OCI-LY7 (cell line): ENCODE measurements around the gene MIA2. TPM values are rescaled to one million over a fixed set of nuclear protein-coding genes. Genes with fewer than 3 reads are reported as not detected.

Experiments
- BruUV-seq: library from RNA; stranded (reverse); fragments of 400-500 nt; replicated peaks from 2 replicates; lab custom pipeline; 2021; lab: Mats Ljungman, UMichigan
- CTCF ChIA-PET: fragments of 300-600 bp; sonication (Branson Sonifier 250); formaldehyde crosslinking; loops from one replicate; lab custom pipeline; 2022; ENCODE audit warnings: antibody characterized with exemption; ENCODE audit not compliant: unreplicated experiment; lab: Charles Lee
- POLR2A ChIA-PET: fragments of 300-600 bp; sonication (Branson Sonifier 250); formaldehyde crosslinking; loops from one replicate; lab custom pipeline; 2022; ENCODE audit warnings: antibody characterized with exemption; lab: Charles Lee
- DNase-seq: peaks from one replicate; pipeline ENCODE4 v3.0.0-alpha.2; 2015; ENCODE audit warnings: low spot score
- H2AFZ ChIP-seq: fragments of 200-600 bp; sonication (generic), shearing (Covaris generic); 2 replicates; pipeline ENCODE4 v1.6.1; 2014; ENCODE audit warnings: mild to moderate bottlenecking, antibody characterized with exemption, low read length, moderate library complexity
- H3K27ac ChIP-seq: fragments of 200-600 bp; sonication (generic); 2 replicates; pipeline ENCODE4 v1.5.1; 2014; ENCODE audit warnings: mixed run types, low read depth, mild to moderate bottlenecking, moderate library complexity, low read length, inconsistent platforms; ENCODE audit not compliant: poor library complexity, severe bottlenecking
- H3K36me3 ChIP-seq: fragments of 200-600 bp; sonication (generic); 2 replicates; pipeline ENCODE4 v1.6.1; 2014; ENCODE audit warnings: mild to moderate bottlenecking, antibody characterized with exemption, low read length, moderate library complexity, mixed read lengths; ENCODE audit not compliant: insufficient read depth
- H3K4me1 ChIP-seq: fragments of 200-600 bp; sonication (generic); 2 replicates; pipeline ENCODE4 v1.5.1; 2014; ENCODE audit warnings: mild to moderate bottlenecking, low read length; ENCODE audit not compliant: insufficient read depth, poor library complexity, severe bottlenecking
- H3K4me2 ChIP-seq: fragments of 200-600 bp; sonication (generic); 2 replicates; pipeline ENCODE4 v1.6.1; 2014; ENCODE audit warnings: mild to moderate bottlenecking, low read length
- H3K4me3 ChIP-seq: fragments of 200-600 bp; sonication (generic); 2 replicates; pipeline ENCODE4 v1.5.1; 2014; ENCODE audit warnings: mild to moderate bottlenecking, low read depth, low read length; ENCODE audit not compliant: poor library complexity, severe bottlenecking
- H3K79me2 ChIP-seq: fragments of 200-600 bp; sonication (generic); 2 replicates; pipeline ENCODE4 v1.6.1; 2016; ENCODE audit warnings: low read depth, mild to moderate bottlenecking, low read length, moderate library complexity, mixed read lengths; ENCODE audit not compliant: insufficient read depth
- H3K9me2 ChIP-seq: fragments of 200-600 bp; sonication (generic); 2 replicates; pipeline ENCODE4 v1.6.1; 2016; ENCODE audit warnings: mild to moderate bottlenecking, low read length, mixed read lengths; ENCODE audit not compliant: insufficient read depth
- H3K9me3 ChIP-seq: fragments of 200-600 bp; sonication (generic); 2 replicates; pipeline ENCODE4 v1.6.1; 2014; ENCODE audit warnings: mild to moderate bottlenecking, mixed run types, low read length, mixed read lengths
- H4K20me1 ChIP-seq: fragments of 200-600 bp; sonication (generic); 2 replicates; pipeline ENCODE4 v1.6.1; 2014; ENCODE audit warnings: mild to moderate bottlenecking, antibody characterized with exemption, low read length, moderate library complexity, mixed read lengths; ENCODE audit not compliant: insufficient read depth
- CTCF ChIP-seq: fragments of 200-600 bp; sonication (generic); conservative IDR thresholded peaks from 2 replicates; pipeline ENCODE4 v1.5.1; 2014; ENCODE audit warnings: mild to moderate bottlenecking, antibody characterized with exemption, low read length, moderate library complexity, mixed read lengths
- EZH2phosphoT487 ChIP-seq: fragments of 200-600 bp; sonication (generic); IDR thresholded peaks from 2 replicates; pipeline ENCODE4 v1.6.1; 2018; ENCODE audit warnings: low read depth, borderline replicate concordance, mild to moderate bottlenecking, mixed run types, antibody characterized with exemption, low read length, moderate library complexity, mixed read lengths
- intact Hi-C: fragments of 100-400 bp; cut with micrococcal nuclease; formaldehyde crosslinking; loops from one replicate; pipeline ENCODE4 v1.10.0; 2022; ENCODE audit not compliant: unreplicated experiment
- total RNA-seq, 2 experiments: library from RNA; depleted of rRNA in 1 of 2; stranded (reverse); fragments of >200 nt in 1 of 2; shearing (Covaris generic) in 1 of 2; gene quantifications; 2 replicates each; pipeline ENCODE4 v1.2.3, GENCODE V29; 2014 to 2022

MIA2 gene
- total RNA-seq, 2 experiments from 2014 or later = 20.2 to 28.3 TPM

GRCh38 chr14:39268393-39268792 lies 34.7 kb downstream of the MIA2 start:
- no TSS peak for BruUV-seq
- H4K20me1 ChIP-seq = peaks cover 7% of the 10 kb centered on the region; the same call in 1 of the 2 replicates
- ChIA-PET CTCF (no interaction called here), POLR2A (interaction anchor here (0.5 to 5.6 kb wide), 9 partner anchors 22 to 167 kb away, joined by 3 to 35 read pairs (median 6); partner anchors contain the start of genes FBXO33, SEC23A and TRAPPC6B)
- H3K9me2 ChIP-seq = no peaks in the 10 kb centered on the region
- H3K4me1 ChIP-seq = peaks cover 29% of the 10 kb centered on the region
- H3K79me2 ChIP-seq = peaks cover 68% of the 10 kb centered on the region
- peak overlapping the region; percentile 94 for H3K4me2 ChIP-seq
- peak overlapping the region; percentile 88 for H3K4me3 ChIP-seq
- no peak for TF ChIP-seq EZH2phosphoT487
- no peak for TF ChIP-seq CTCF
- peaks cover 24% of the 10 kb centered on the region for H3K36me3 ChIP-seq
- DNase-seq = peak; percentile 50
- H3K9me3 ChIP-seq = peaks cover 34% of the 10 kb centered on the region
- intact Hi-C loops = loop anchor here (5.0 kb wide), 1 partner anchor 166 kb away; the partner anchor contains the start of gene SEC23A
- H2AFZ ChIP-seq = no peak overlapping the region
- peak overlapping the region; percentile 84 for H3K27ac ChIP-seq

- Histone ChIP-seq H3K9me2 (no peaks in the 10 kb centered on the region), H3K4me1 (peaks cover 16% of the 10 kb centered on the region), H3K4me3 (no peak overlapping the region), H2AFZ (no peak overlapping the region), H3K36me3 (peaks cover 29% of the 10 kb centered on the region), H3K9me3 (peaks cover 38% of the 10 kb centered on the region), H3K79me2 (peaks cover 96% of the 10 kb centered on the region), H3K27ac (no peak overlapping the region), H3K4me2 (no peak overlapping the region), H4K20me1 (peaks cover 7% of the 10 kb centered on the region; the same call in 1 of the 2 replicates)
- TF ChIP-seq CTCF = no peak
- no peak for TF ChIP-seq EZH2phosphoT487
- DNase-seq = no peak
- ChIA-PET POLR2A (interaction anchor here (0.7 kb wide), 1 partner anchor 162 kb away, joined by 4 read pairs; no protein-coding TSS in a partner anchor), CTCF (no interaction called here)
- BruUV-seq = no TSS peak
- intact Hi-C loops = no loop called here
Measured at GRCh38 chr14:39272918-39273317, 39.2 kb downstream of the MIA2 start.

GRCh38 chr14:39275395-39275794 lies 41.7 kb downstream of the MIA2 start:
- Histone ChIP-seq H3K9me2 (no peaks in the 10 kb centered on the region), H3K4me2 (no peak overlapping the region), H3K4me1 (no peaks in the 10 kb centered on the region), H2AFZ (no peak overlapping the region), H3K4me3 (no peak overlapping the region), H4K20me1 (no peaks in the 10 kb centered on the region), H3K27ac (no peak overlapping the region), H3K36me3 (peaks cover 51% of the 10 kb centered on the region), H3K79me2 (peaks cover 78% of the 10 kb centered on the region), H3K9me3 (peaks cover 38% of the 10 kb centered on the region)
- ChIA-PET CTCF (no interaction called here), POLR2A (interaction anchor here (0.6 to 1.7 kb wide), 6 partner anchors 15 to 202 kb away, joined by 3 to 9 read pairs (median 4); no protein-coding TSS in a partner anchor)
- DNase-seq = no peak
- intact Hi-C loops = no loop called here
- TF ChIP-seq CTCF (no peak), EZH2phosphoT487 (no peak)
- no TSS peak for BruUV-seq
